ENCODE measurements around the gene HRH4. TPM values are rescaled to one million over a fixed set of nuclear protein-coding genes. Genes with fewer than 3 reads are reported as not detected.

Gene HRH4
- total and polyA plus RNA-seq, 2 of the 13 experiments (the other 11 are each of a cell fraction or from before 2014, with no cell fraction given) = not detected

DNA sequence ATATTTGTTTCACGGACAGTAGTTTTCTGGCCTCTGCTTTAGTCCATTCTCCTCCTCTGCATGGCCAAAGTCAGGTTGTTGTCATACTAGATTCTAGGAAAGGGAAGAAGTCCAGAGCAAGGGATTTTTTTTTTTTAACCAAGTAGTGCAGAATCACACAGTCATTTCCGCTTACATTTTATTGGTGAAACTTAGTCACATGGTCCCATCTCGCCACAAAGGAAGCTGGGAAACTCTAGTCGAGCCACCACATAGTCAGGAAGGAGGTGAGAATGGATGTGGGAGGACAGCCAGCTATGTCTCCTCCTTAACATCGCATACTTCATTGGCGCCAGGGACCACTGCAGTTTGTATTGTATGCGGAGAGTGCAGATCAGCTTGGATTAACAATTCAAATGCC lies 10.4 kb downstream of the HRH4 start:
- Histone ChIP-seq H3K4me3 (replicated peaks in 1 of 3; ENCODE audit: insufficient read depth in 1 of 3, low read depth in 2 of 3, low read length in 3 of 3) (no peak overlapping the region), H3K4me1 (ENCODE audit: insufficient read depth, low read length) (no peaks in the 10 kb centered on the region), H3K27ac (ENCODE audit: extremely low read length, insufficient read depth, low read length) (no peak overlapping the region), H3K9me3 (ENCODE audit: low read length) (no peaks in the 10 kb centered on the region), H4K20me1 (ENCODE audit: insufficient read depth, low read length) (no peaks in the 10 kb centered on the region), H3K9ac (ENCODE audit: insufficient read depth, low read depth, low read length) (no peak overlapping the region), H3K4me2 (ENCODE audit: low read depth, low read length) (no peak overlapping the region), H3K27me3 (ENCODE audit: control insufficient read depth in 1 of 2, insufficient read depth in 2 of 2, low read length in 2 of 2) (no peaks in the 10 kb centered on the region), H3K36me3 (replicated peaks in 1 of 2; ENCODE audit: control insufficient read depth in 1 of 2, insufficient read depth in 2 of 2, low read length in 2 of 2) (no peaks in the 10 kb centered on the region), H2AFZ (ENCODE audit: low read length) (no peak overlapping the region), H3K79me2 (ENCODE audit: insufficient read depth, low read length) (no peaks in the 10 kb centered on the region)
- TF ChIP-seq, protein P1, sequence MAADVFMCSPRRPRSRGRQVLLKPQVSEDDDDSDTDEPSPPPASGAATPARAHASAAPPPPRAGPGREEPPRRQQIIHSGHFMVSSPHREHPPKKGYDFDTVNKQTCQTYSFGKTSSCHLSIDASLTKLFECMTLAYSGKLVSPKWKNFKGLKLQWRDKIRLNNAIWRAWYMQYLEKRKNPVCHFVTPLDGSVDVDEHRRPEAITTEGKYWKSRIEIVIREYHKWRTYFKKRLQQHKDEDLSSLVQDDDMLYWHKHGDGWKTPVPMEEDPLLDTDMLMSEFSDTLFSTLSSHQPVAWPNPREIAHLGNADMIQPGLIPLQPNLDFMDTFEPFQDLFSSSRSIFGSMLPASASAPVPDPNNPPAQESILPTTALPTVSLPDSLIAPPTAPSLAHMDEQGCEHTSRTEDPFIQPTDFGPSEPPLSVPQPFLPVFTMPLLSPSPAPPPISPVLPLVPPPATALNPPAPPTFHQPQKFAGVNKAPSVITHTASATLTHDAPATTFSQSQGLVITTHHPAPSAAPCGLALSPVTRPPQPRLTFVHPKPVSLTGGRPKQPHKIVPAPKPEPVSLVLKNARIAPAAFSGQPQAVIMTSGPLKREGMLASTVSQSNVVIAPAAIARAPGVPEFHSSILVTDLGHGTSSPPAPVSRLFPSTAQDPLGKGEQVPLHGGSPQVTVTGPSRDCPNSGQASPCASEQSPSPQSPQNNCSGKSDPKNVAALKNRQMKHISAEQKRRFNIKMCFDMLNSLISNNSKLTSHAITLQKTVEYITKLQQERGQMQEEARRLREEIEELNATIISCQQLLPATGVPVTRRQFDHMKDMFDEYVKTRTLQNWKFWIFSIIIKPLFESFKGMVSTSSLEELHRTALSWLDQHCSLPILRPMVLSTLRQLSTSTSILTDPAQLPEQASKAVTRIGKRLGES (CRISPR knock-in tag; IDR thresholded peaks at IDR 0.05; ENCODE audit: borderline replicate concordance) = no peak
- TF ChIP-seq ZNF501 (CRISPR knock-in tag; IDR thresholded peaks at IDR 0.05) = no peak
- no peak for TF ChIP-seq MXD4 (CRISPR knock-in tag; IDR thresholded peaks at IDR 0.05)
- ChIA-PET CTCF (ENCODE audit: low intra/inter-chr PET ratio, low total read pairs) (no interaction called here), POLR2A (no interaction called here)
- 70% methylated on average over 7 of the region's 7 CpGs for WGBS (ENCODE audit: low lambda C conversion rate)
- DNase-seq (ENCODE audit: low spot score) (no peak), FAIRE-seq (no peak), ATAC-seq (no peak)
- in situ Hi-C loops (cut with HindIII; ENCODE audit: extremely low pct_ligation_motif_present, low pct_unique_long_range_greater_than_20kb) (no loop called here), intact Hi-C loops (cut with micrococcal nuclease; ENCODE audit: unreplicated experiment) (no loop called here)
- no TSS peak for BruUV-seq (replicated peaks)

DNA sequence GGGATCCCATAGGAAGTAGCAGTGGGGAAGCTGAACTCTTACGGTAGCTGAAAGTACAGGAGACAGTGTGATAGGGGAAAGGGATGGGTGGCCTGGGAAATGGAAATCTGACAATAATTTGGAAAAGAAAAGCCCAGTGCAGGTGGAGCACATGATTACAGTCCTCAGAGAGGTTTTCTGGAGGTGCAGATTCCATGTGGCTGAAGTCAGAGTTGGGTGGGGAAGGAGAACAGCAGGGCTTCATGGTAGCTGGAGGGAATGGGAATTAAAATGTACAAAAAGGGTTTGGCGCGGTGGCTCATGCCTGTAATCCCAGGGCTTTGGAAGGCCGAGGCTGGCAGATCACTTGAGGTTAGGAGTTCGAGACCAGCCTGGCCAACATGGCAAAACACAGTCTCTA lies 12.2 kb downstream of the HRH4 start:
- DNase-seq (ENCODE audit: low spot score) = no peak
- Histone ChIP-seq H3K36me3 (replicated peaks in 1 of 2; ENCODE audit: control insufficient read depth in 1 of 2, insufficient read depth in 2 of 2, low read length in 2 of 2) (no peaks in the 10 kb centered on the region), H3K4me2 (ENCODE audit: low read depth, low read length) (no peak overlapping the region), H3K4me1 (ENCODE audit: insufficient read depth, low read length) (no peaks in the 10 kb centered on the region), H3K27ac (ENCODE audit: extremely low read length, insufficient read depth, low read length) (no peak overlapping the region), H3K9me3 (ENCODE audit: low read length) (no peaks in the 10 kb centered on the region), H3K27me3 (ENCODE audit: control insufficient read depth in 1 of 2, insufficient read depth in 2 of 2, low read length in 2 of 2) (no peaks in the 10 kb centered on the region), H3K79me2 (ENCODE audit: insufficient read depth, low read length) (no peaks in the 10 kb centered on the region), H3K4me3 (replicated peaks in 1 of 3; ENCODE audit: insufficient read depth in 1 of 3, low read depth in 2 of 3, low read length in 3 of 3) (no peak overlapping the region), H3K9ac (ENCODE audit: insufficient read depth, low read depth, low read length) (no peak overlapping the region), H2AFZ (ENCODE audit: low read length) (no peak overlapping the region), H4K20me1 (ENCODE audit: insufficient read depth, low read length) (no peaks in the 10 kb centered on the region)
- BruUV-seq (replicated peaks) = no TSS peak
- ChIA-PET CTCF (ENCODE audit: low intra/inter-chr PET ratio, low total read pairs) (no interaction called here), POLR2A (no interaction called here)
- TF ChIP-seq HIVEP1 (CRISPR knock-in tag; IDR thresholded peaks at IDR 0.05) = no peak
- TF ChIP-seq MAFF (IDR thresholded peaks at IDR 0.05; ENCODE audit: low read depth, low read length) = no peak
- TF ChIP-seq ATF7 (IDR thresholded peaks at IDR 0.05) = no peak
- TF ChIP-seq ATF7 (CRISPR knock-in tag; IDR thresholded peaks at IDR 0.05) = no peak
- TF ChIP-seq U2AF2 (IDR thresholded peaks at IDR 0.05; ENCODE audit: low read depth, low read length) = no peak
- TF ChIP-seq ZNF768 (CRISPR knock-in tag; IDR thresholded peaks at IDR 0.05) = no peak
- TF ChIP-seq ZZZ3 (CRISPR knock-in tag; IDR thresholded peaks at IDR 0.05; ENCODE audit: borderline replicate concordance) = no peak
- TF ChIP-seq, protein P2, sequence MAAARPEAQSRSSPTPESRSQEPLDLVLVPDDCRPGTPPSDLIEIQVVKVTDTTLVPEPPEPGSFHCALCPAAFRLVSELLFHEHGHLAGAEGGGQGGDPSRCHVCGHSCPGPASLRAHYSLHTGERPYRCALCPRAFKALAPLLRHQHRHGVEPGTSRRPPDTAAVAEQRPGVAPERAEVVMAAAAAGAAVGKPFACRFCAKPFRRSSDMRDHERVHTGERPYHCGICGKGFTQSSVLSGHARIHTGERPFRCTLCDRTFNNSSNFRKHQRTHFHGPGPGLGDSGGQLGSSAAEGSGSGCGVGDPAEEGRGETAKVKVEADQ (CRISPR knock-in tag; IDR thresholded peaks at IDR 0.05; ENCODE audit: borderline replicate concordance) = no peak
- ATAC-seq = no peak
- WGBS (ENCODE audit: low lambda C conversion rate) = 48% methylated on average over 5 of the region's 5 CpGs
- in situ Hi-C loops (cut with HindIII; ENCODE audit: extremely low pct_ligation_motif_present, low pct_unique_long_range_greater_than_20kb) = no loop called here
- no peak for FAIRE-seq
- intact Hi-C loops (cut with micrococcal nuclease; ENCODE audit: unreplicated experiment) = no loop called here
